HepG2 (cell line): ENCODE results near the gene RNASE8. TPM values are rescaled to one million over a fixed set of nuclear protein-coding genes. Genes with fewer than 3 reads are reported as not detected.

Experiments
- ATAC-seq: fragments of 200-7000 bp; cut with Tn5 transposase; 3 replicates; pipeline ENCODE4 v1.9.1; 2020; ENCODE audit warnings: mild to moderate bottlenecking, moderate library complexity
- BruUV-seq: library from RNA; stranded (reverse); fragments of 400-500 nt; replicated peaks from 2 replicates; lab custom pipeline; 2021; lab: Mats Ljungman, UMichigan
- CTCF ChIA-PET: fragments of 300-600 bp; formaldehyde crosslinking; extraction: SDS; loops from one replicate; lab custom pipeline; 2021; ENCODE audit warnings: low total read pairs, inconsistent platforms, low intra/inter-chr PET ratio; lab: Yijun Ruan, JAX
- POLR2A ChIA-PET: fragments of 350-600 bp; sonication (Branson Sonifier 250); formaldehyde crosslinking; loops from one replicate; lab custom pipeline; 2020; ENCODE audit warnings: antibody characterized with exemption, inconsistent platforms; lab: Yijun Ruan, JAX
- DNase-seq: peaks from one replicate; pipeline ENCODE4 v3.0.0-alpha.2; 2015; ENCODE audit warnings: low spot score
- FAIRE-seq: peaks from 3 replicates; lab custom pipeline; 2011; peaks lifted over from hg19 to GRCh38; lab: Jason Lieb, UNC
- H2AFZ ChIP-seq: one replicate; pipeline ENCODE4 v1.6.1; 2011; ENCODE audit warnings: low read length, inconsistent platforms
- H3K27ac ChIP-seq: fragments of 300-600 bp; 3 replicates; pipeline ENCODE4 v1.8.0; 2011; ENCODE audit warnings: mixed run types, mild to moderate bottlenecking, mixed read lengths, low read length, inconsistent platforms; ENCODE audit not compliant: insufficient read depth; ENCODE audit errors: extremely low read length
- H3K27me3 ChIP-seq, 2 experiments: fragments of 200-600 bp in 1 of 2; 2 replicates in 1 of 2; 3 replicates in 1 of 2; pipeline versions ENCODE4 v1.6.0 to v1.8.0; 2011; ENCODE audit warnings: low read length in 2 of 2, mild to moderate bottlenecking in 2 of 2, moderate library complexity in 2 of 2, inconsistent platforms in 1 of 2; ENCODE audit not compliant: insufficient read depth in 2 of 2, control insufficient read depth in 1 of 2
- H3K36me3 ChIP-seq, 2 experiments: fragments of 200-600 bp in 1 of 2; replicated peaks in 1 of 2; 2 replicates in 1 of 2; 3 replicates in 1 of 2; pipeline versions ENCODE4 v1.5.1 to v1.8.0; 2011; ENCODE audit warnings: low read length in 2 of 2, inconsistent platforms in 1 of 2; ENCODE audit not compliant: insufficient read depth in 2 of 2, control insufficient read depth in 1 of 2
- H3K4me1 ChIP-seq: 2 replicates; pipeline ENCODE4 v1.5.1; 2012; ENCODE audit warnings: low read length, inconsistent platforms; ENCODE audit not compliant: insufficient read depth
- H3K4me2 ChIP-seq: 2 replicates; pipeline ENCODE4 v1.6.0; 2011; ENCODE audit warnings: low read depth, low read length, inconsistent platforms
- H3K4me3 ChIP-seq, 3 experiments: fragments of 200-600 bp in 1 of 3; sonication (generic), shearing (Covaris generic) in 1 of 3; replicated peaks in 1 of 3; 2 replicates each; pipeline ENCODE4 v1.5.1; 2011 to 2016; ENCODE audit warnings: low read length in 3 of 3, inconsistent platforms in 2 of 3, low read depth in 2 of 3, mild to moderate bottlenecking in 2 of 3, control low read depth in 1 of 3, mixed read lengths in 1 of 3; ENCODE audit not compliant: insufficient read depth in 1 of 3
- H3K79me2 ChIP-seq: one replicate; pipeline ENCODE4 v1.6.1; 2011; ENCODE audit warnings: low read length, inconsistent platforms; ENCODE audit not compliant: insufficient read depth
- H3K9ac ChIP-seq: 2 replicates; pipeline ENCODE4 v1.6.0; 2011; ENCODE audit warnings: mild to moderate bottlenecking, low read depth, low read length, inconsistent platforms; ENCODE audit not compliant: insufficient read depth
- H3K9me3 ChIP-seq: 2 replicates; pipeline ENCODE4 v1.5.1; 2012; ENCODE audit warnings: mild to moderate bottlenecking, low read length
- H4K20me1 ChIP-seq: 2 replicates; pipeline ENCODE4 v1.6.0; 2011; ENCODE audit warnings: inconsistent platforms, mild to moderate bottlenecking, low read length, moderate library complexity; ENCODE audit not compliant: insufficient read depth
- NFATC3 ChIP-seq: sonication (generic); formaldehyde crosslinking; IDR thresholded peaks from 2 replicates; pipeline ENCODE4 v1.5.1; 2020; ENCODE audit warnings: mild to moderate bottlenecking, missing genetic modification reagents
- PRPF4 ChIP-seq: fragments of 200-400 bp; formaldehyde crosslinking; IDR thresholded peaks from 2 replicates; pipeline ENCODE4 v1.6.1; 2016; ENCODE audit warnings: low read length, low read depth; ENCODE audit not compliant: poor library complexity, severe bottlenecking
- ZMAT3 ChIP-seq: sonication (generic); formaldehyde crosslinking; conservative IDR thresholded peaks from 2 replicates; pipeline ENCODE4 v1.7.0; 2021; ENCODE audit warnings: missing genetic modification reagents
- ZNF660 ChIP-seq: sonication (generic); formaldehyde crosslinking; IDR thresholded peaks from 2 replicates; pipeline ENCODE4 v1.5.1; 2020; ENCODE audit warnings: mild to moderate bottlenecking, low read depth, missing genetic modification reagents, borderline replicate concordance
- WGBS: methylation state at CpG from one replicate; pipeline ENCODE4 v1.1.6; 2017; ENCODE audit warnings: low lambda C conversion rate; 5-methylcytosine and 5-hydroxymethylcytosine counted together
- in situ Hi-C: cut with HindIII; loops from 2 replicates; pipeline ENCODE4 v1.10.0; 2017; ENCODE audit warnings: low pct_unique_long_range_greater_than_20kb; ENCODE audit not compliant: extremely low pct_ligation_motif_present
- intact Hi-C: fragments of 100-400 bp; cut with micrococcal nuclease; formaldehyde crosslinking; loops from one replicate; pipeline ENCODE4 v1.10.0; 2022; ENCODE audit not compliant: unreplicated experiment
- polyA plus RNA-seq, 8 experiments: library from polyadenylated mRNA; depleted of rRNA in 3 of 8; stranded (reverse) in 7 of 8; unstranded in 1 of 8; fragments of >200 nt; fragmentation: Illumina TruSeq in 4 of 8; extraction: Trizol in 4 of 8; gene quantifications; 2 replicates each; pipeline versions ENCODE4 v1.2.1 to v1.2.3, GENCODE V29; 2011 to 2016; ENCODE audit warnings: low read depth in 4 of 8, missing spikeins in 1 of 8, mixed read lengths in 1 of 8; ENCODE audit not compliant: insufficient read depth in 1 of 8
- total RNA-seq, 5 experiments: library from RNA; depleted of rRNA; stranded (reverse); fragments of >200 nt; fragmentation: Illumina TruSeq; extraction: Trizol; gene quantifications; 2 replicates each; pipeline ENCODE4 v1.2.3, GENCODE V29; 2016; ENCODE audit warnings: low read depth in 1 of 5
- TF ChIP-seq, protein P1 (sequence below): sonication (generic); formaldehyde crosslinking; IDR thresholded peaks from 2 replicates; pipeline ENCODE4 v1.4.0; 2020; ENCODE audit warnings: missing genetic modification reagents
- TF ChIP-seq, protein P2 (sequence below): sonication (generic); formaldehyde crosslinking; IDR thresholded peaks from 2 replicates; pipeline ENCODE4 v1.4.0; 2020; ENCODE audit warnings: missing genetic modification reagents, borderline replicate concordance

RNASE8 gene
- total and polyA plus RNA-seq, 2 of the 13 experiments (the other 11 are each of a cell fraction or from before 2014, with no cell fraction given), result not detected

DNA sequence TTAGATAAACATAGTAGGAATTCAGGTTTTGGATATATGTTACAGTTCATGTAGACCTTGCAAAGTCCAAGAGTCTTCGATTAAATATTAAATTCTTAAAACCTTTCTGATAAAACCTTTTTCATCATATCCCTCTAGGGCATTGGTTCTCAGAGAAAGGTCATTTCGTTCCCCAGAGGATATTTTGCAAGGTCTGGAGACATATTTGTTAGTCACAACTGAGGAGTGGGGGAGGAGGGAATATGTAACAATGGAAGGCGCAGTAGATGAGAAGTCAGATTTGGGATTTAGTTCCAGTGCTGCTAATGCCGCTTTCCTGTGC lies 48.5 kb downstream of the RNASE8 start:
- no peak for ATAC-seq
- ChIA-PET POLR2A (interaction anchor here (0.6 to 4.7 kb wide), 3 partner anchors 11 to 22 kb away, joined by 3 to 91 read pairs (median 9); no protein-coding TSS in a partner anchor), CTCF (interaction anchor here (2.0 to 8.0 kb wide), 5 partner anchors 13 to 94 kb away, joined by 7 to 320 read pairs (median 31); partner anchors contain the start of genes ARHGEF40 and ZNF219)
- intact Hi-C loops (no loop called here), in situ Hi-C loops (no loop called here)
- Histone ChIP-seq H3K9me3 (no peaks in the 10 kb centered on the region), H4K20me1 (no peaks in the 10 kb centered on the region), H3K79me2 (peaks cover 11% of the 10 kb centered on the region), H3K4me2 (peak overlapping the region; percentile 94), H2AFZ (peak overlapping the region; percentile 95), H3K9ac (peak overlapping the region; percentile 58), H3K36me3 (no peaks in the 10 kb centered on the region), H3K4me1 (peaks cover 81% of the 10 kb centered on the region), H3K27me3 (no peaks in the 10 kb centered on the region; a peak in 1 of 5 replicates), H3K27ac (peak overlapping the region; percentile 53), H3K4me3 (peak overlapping the region; percentile 51 to 67 (median 62))
- no peak for DNase-seq
- no TSS peak for BruUV-seq
- FAIRE-seq, result no peak
- WGBS, result 24% methylated on average over 4 of the region's 4 CpGs
- TF ChIP-seq PRPF4 (peak; percentile 26), NFATC3 (CRISPR knock-in tag) (no peak), ZMAT3 (CRISPR knock-in tag) (0 out of 2 replicates have a peak, but pooled peaks have one; percentile 35), ZNF660 (no peak)
- TF ChIP-seq, protein P1, sequence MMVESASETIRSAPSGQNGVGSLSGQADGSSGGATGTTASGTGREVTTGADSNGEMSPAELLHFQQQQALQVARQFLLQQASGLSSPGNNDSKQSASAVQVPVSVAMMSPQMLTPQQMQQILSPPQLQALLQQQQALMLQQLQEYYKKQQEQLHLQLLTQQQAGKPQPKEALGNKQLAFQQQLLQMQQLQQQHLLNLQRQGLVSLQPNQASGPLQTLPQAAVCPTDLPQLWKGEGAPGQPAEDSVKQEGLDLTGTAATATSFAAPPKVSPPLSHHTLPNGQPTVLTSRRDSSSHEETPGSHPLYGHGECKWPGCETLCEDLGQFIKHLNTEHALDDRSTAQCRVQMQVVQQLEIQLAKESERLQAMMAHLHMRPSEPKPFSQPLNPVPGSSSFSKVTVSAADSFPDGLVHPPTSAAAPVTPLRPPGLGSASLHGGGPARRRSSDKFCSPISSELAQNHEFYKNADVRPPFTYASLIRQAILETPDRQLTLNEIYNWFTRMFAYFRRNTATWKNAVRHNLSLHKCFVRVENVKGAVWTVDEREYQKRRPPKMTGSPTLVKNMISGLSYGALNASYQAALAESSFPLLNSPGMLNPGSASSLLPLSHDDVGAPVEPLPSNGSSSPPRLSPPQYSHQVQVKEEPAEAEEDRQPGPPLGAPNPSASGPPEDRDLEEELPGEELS (CRISPR knock-in tag), result 0 out of 2 replicates have a peak, but pooled peaks have one; percentile 4
- TF ChIP-seq, protein P2, sequence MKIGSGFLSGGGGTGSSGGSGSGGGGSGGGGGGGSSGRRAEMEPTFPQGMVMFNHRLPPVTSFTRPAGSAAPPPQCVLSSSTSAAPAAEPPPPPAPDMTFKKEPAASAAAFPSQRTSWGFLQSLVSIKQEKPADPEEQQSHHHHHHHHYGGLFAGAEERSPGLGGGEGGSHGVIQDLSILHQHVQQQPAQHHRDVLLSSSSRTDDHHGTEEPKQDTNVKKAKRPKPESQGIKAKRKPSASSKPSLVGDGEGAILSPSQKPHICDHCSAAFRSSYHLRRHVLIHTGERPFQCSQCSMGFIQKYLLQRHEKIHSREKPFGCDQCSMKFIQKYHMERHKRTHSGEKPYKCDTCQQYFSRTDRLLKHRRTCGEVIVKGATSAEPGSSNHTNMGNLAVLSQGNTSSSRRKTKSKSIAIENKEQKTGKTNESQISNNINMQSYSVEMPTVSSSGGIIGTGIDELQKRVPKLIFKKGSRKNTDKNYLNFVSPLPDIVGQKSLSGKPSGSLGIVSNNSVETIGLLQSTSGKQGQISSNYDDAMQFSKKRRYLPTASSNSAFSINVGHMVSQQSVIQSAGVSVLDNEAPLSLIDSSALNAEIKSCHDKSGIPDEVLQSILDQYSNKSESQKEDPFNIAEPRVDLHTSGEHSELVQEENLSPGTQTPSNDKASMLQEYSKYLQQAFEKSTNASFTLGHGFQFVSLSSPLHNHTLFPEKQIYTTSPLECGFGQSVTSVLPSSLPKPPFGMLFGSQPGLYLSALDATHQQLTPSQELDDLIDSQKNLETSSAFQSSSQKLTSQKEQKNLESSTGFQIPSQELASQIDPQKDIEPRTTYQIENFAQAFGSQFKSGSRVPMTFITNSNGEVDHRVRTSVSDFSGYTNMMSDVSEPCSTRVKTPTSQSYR (CRISPR knock-in tag), result peak; percentile 43; the same call in 1 of the 2 replicates
